Body of pancreas (tissue), 4 donors: ENCODE measurements around the gene COIL.
"Not testable (repeated sequence)": the region's sequence is repeated elsewhere in the genome, so short reads cannot be mapped to it uniquely, and the experiment has no call there.

Experiments used
- POLR2A ChIP-seq, 3 donors: fragments of 450-650 bp; IDR thresholded peaks; one replicate each; pipeline ENCODE4 v1.6.1; 2016; ENCODE audit warnings: antibody characterized with exemption in 3 of 3, mild to moderate bottlenecking in 2 of 3
- TF ChIP-seq, protein P1 (sequence below), 7 experiments: fragments of 450-650 bp in 4 of 7; fragments of 200-600 bp in 3 of 7; sonication (generic) in 3 of 7; IDR thresholded peaks; one replicate each; pipeline ENCODE4 v1.5.1; 2016 to 2019; ENCODE audit warnings: antibody characterized with exemption in 7 of 7

DNA sequence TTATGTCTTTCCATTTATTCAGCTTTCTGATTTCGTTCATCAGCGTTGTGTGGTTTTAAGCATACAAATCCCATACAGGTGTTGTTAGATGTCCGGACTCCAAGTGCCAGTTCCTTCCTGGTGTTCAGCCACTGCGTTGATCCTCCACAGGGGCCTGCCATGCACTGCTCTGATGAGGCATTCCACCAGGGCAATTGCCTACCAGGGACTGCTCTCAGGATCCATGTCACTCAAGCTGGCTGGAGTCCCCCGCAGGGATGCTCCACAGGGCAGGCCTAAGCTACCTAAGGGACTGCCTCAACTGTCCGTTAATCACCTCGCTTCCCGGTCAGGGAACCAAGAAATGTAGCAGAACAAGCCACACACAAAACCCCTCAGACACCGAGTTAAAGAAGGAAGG, 4.4 kb upstream of the COIL start:
- TF ChIP-seq, protein P1, sequence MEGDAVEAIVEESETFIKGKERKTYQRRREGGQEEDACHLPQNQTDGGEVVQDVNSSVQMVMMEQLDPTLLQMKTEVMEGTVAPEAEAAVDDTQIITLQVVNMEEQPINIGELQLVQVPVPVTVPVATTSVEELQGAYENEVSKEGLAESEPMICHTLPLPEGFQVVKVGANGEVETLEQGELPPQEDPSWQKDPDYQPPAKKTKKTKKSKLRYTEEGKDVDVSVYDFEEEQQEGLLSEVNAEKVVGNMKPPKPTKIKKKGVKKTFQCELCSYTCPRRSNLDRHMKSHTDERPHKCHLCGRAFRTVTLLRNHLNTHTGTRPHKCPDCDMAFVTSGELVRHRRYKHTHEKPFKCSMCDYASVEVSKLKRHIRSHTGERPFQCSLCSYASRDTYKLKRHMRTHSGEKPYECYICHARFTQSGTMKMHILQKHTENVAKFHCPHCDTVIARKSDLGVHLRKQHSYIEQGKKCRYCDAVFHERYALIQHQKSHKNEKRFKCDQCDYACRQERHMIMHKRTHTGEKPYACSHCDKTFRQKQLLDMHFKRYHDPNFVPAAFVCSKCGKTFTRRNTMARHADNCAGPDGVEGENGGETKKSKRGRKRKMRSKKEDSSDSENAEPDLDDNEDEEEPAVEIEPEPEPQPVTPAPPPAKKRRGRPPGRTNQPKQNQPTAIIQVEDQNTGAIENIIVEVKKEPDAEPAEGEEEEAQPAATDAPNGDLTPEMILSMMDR (IDR thresholded peaks at IDR 0.05), result not testable (repeated sequence)
- TF ChIP-seq POLR2A (IDR thresholded peaks at IDR 0.05), result not testable (repeated sequence)
